Loucy (cell line): ENCODE results near the gene CHD6.

Experiments
- EZH2phosphoT487 ChIP-seq: fragments of 200-600 bp; IDR thresholded peaks from 2 replicates; pipeline ENCODE4 v1.6.1; 2018; ENCODE audit warnings: antibody characterized with exemption, mild to moderate bottlenecking, moderate library complexity, borderline replicate concordance
- TF ChIP-seq, protein P1 (sequence below): fragments of 200-600 bp; sonication (generic); conservative IDR thresholded peaks from 2 replicates; pipeline ENCODE4 v1.5.1; 2014; ENCODE audit warnings: mild to moderate bottlenecking, antibody characterized with exemption, low read length

DNA sequence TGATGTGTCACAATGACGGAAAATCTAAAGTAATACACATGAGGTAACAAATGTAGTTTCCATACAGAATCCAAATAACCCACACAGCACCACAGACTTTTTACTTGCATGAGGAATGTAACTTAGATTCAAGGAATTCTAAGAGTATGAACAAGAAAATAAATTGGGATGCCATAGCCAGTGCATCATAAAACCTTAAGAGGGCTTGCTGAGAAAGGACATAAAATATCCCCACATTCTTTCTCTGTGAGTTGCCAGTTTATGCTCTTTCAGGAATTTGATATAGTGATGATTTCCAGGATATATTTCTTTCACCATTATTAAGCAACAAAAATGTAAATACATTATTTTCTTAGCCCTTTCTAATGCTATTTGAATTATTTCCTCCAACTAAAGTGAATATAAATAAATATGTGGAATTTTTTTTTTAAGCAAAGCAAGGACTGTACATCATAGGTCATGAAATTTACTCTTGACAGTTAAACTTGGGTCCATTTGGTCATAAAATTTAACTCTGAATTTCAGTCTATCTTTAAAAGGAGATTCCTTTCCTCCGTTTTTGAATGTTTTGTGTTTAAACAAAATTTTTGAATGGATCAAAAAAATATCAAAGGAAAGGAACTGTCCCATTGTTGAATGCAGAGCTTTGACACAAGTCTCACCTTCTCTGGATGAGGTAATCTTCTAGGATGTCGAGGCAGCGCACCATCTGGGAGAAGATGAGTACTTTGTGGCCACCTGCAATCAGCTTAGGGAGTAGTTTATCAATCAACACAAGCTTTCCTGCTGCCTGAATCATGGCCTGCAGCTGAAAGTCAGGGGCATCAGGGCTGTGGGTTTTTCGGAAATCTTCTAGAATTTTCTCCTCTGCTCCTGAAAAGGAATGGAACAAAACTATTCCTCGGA lies 135.3 kb downstream of the CHD6 start:
- TF ChIP-seq, protein P1, sequence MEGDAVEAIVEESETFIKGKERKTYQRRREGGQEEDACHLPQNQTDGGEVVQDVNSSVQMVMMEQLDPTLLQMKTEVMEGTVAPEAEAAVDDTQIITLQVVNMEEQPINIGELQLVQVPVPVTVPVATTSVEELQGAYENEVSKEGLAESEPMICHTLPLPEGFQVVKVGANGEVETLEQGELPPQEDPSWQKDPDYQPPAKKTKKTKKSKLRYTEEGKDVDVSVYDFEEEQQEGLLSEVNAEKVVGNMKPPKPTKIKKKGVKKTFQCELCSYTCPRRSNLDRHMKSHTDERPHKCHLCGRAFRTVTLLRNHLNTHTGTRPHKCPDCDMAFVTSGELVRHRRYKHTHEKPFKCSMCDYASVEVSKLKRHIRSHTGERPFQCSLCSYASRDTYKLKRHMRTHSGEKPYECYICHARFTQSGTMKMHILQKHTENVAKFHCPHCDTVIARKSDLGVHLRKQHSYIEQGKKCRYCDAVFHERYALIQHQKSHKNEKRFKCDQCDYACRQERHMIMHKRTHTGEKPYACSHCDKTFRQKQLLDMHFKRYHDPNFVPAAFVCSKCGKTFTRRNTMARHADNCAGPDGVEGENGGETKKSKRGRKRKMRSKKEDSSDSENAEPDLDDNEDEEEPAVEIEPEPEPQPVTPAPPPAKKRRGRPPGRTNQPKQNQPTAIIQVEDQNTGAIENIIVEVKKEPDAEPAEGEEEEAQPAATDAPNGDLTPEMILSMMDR, result no peak
- TF ChIP-seq EZH2phosphoT487, result no peak
